SK-N-SH (cell line): Measurements from ENCODE around the gene CLASP1. TPM values are rescaled to one million over a fixed set of nuclear protein-coding genes. Genes with fewer than 3 reads are reported as not detected.

Experiments
- CTCF ChIA-PET: fragments of 300-600, 350-600 bp; formaldehyde crosslinking; extraction: SDS; loops from one replicate; lab custom pipeline; 2021; lab: Yijun Ruan, JAX
- POLR2A ChIA-PET: fragments of 350-600 bp; sonication (Branson Sonifier 250); formaldehyde crosslinking; extraction: SDS; loops from one replicate; lab custom pipeline; 2020; ENCODE audit warnings: antibody characterized with exemption, inconsistent platforms; lab: Yijun Ruan, JAX
- DNase-seq: peaks from one replicate; pipeline ENCODE4 v3.0.0; 2012
- H2AFZ ChIP-seq: fragments of 200-600 bp; sonication (generic); 2 replicates; pipeline ENCODE4 v1.8.1; 2016; ENCODE audit warnings: antibody characterized with exemption, mild to moderate bottlenecking, low read depth
- H3F3A ChIP-seq: fragments of 200-600 bp; sonication (generic); replicated peaks from 2 replicates; pipeline ENCODE3; 2016; ENCODE audit warnings: antibody characterized with exemption, mild to moderate bottlenecking; ENCODE audit not compliant: insufficient read depth
- H3K27ac ChIP-seq, 2 experiments: fragments of 200-500 bp in 1 of 2; fragments of 200-600 bp in 1 of 2; sonication (Bioruptor generic) in 1 of 2; sonication (generic), shearing (Covaris generic) in 1 of 2; 2 replicates each; pipeline versions ENCODE4 v1.5.1 to v1.6.1; 2014 to 2016; ENCODE audit warnings: low read depth in 2 of 2, inconsistent platforms in 1 of 2, low read length in 1 of 2, mild to moderate bottlenecking in 1 of 2, mixed read lengths in 1 of 2
- H3K27me3 ChIP-seq: fragments of 200-600 bp; sonication (generic), shearing (Covaris generic); 2 replicates; pipeline ENCODE4 v1.6.1; 2016; ENCODE audit warnings: mixed run types; ENCODE audit not compliant: insufficient read depth
- H3K36me3 ChIP-seq, 2 experiments: fragments of 200-500 bp in 1 of 2; fragments of 200-600 bp in 1 of 2; sonication (Bioruptor generic) in 1 of 2; sonication (generic) in 1 of 2; replicated peaks in 1 of 2; 2 replicates each; pipeline versions ENCODE3 to v1.5.1; 2014 to 2016; ENCODE audit warnings: low read length in 1 of 2, mild to moderate bottlenecking in 1 of 2; ENCODE audit not compliant: insufficient read depth in 2 of 2, control insufficient read depth in 1 of 2
- H3K4me1 ChIP-seq, 2 experiments: fragments of 200-500 bp in 1 of 2; fragments of 200-600 bp in 1 of 2; sonication (Bioruptor generic) in 1 of 2; sonication (generic), shearing (Covaris generic) in 1 of 2; 2 replicates each; pipeline versions ENCODE4 v1.5.1 to v1.6.1; 2014 to 2016; ENCODE audit warnings: low read depth in 1 of 2, low read length in 1 of 2, mixed run types in 1 of 2; ENCODE audit not compliant: insufficient read depth in 2 of 2, control insufficient read depth in 1 of 2
- H3K4me2 ChIP-seq: fragments of 200-600 bp; sonication (generic), shearing (Covaris generic); 2 replicates; pipeline ENCODE4 v1.6.1; 2017; ENCODE audit warnings: mixed run types
- H3K4me3 ChIP-seq, 2 experiments: fragments of 200-500 bp in 1 of 2; fragments of 200-600 bp in 1 of 2; sonication (Bioruptor generic) in 1 of 2; sonication (generic), shearing (Covaris generic) in 1 of 2; 2 replicates each; pipeline versions ENCODE4 v1.5.1 to v1.8.1; 2014 to 2016; ENCODE audit warnings: low read depth in 2 of 2, inconsistent platforms in 1 of 2, low read length in 1 of 2, mild to moderate bottlenecking in 1 of 2, mixed read lengths in 1 of 2, moderate library complexity in 1 of 2
- H3K79me2 ChIP-seq: fragments of 200-600 bp; sonication (generic); 2 replicates; pipeline ENCODE4 v1.8.1; 2017; ENCODE audit warnings: mild to moderate bottlenecking; ENCODE audit not compliant: insufficient read depth
- H3K9ac ChIP-seq: fragments of 200-600 bp; sonication (generic); 2 replicates; pipeline ENCODE4 v1.6.1; 2017; ENCODE audit warnings: mixed run types
- H3K9me2 ChIP-seq: fragments of 200-600 bp; sonication (generic); 2 replicates; pipeline ENCODE4 v1.6.1; 2017; ENCODE audit warnings: mixed run types
- H3K9me3 ChIP-seq: fragments of 200-600 bp; sonication (generic); 2 replicates; pipeline ENCODE4 v1.6.1; 2017; ENCODE audit warnings: mixed run types, mild to moderate bottlenecking, moderate library complexity
- H4K20me1 ChIP-seq: fragments of 200-600 bp; sonication (generic); 2 replicates; pipeline ENCODE4 v1.6.1; 2017; ENCODE audit warnings: mild to moderate bottlenecking, mixed run types; ENCODE audit not compliant: insufficient read depth
- EZH2phosphoT487 ChIP-seq: fragments of 200-600 bp; sonication (generic); IDR thresholded peaks from 2 replicates; pipeline ENCODE4 v1.6.1; 2017; ENCODE audit warnings: low read depth, mixed run types, mild to moderate bottlenecking, antibody characterized with exemption, moderate library complexity, borderline replicate concordance
- FOSL2 ChIP-seq: IDR thresholded peaks from 2 replicates; pipeline ENCODE4 v1.4.0; 2012; ENCODE audit warnings: low read depth, mild to moderate bottlenecking, moderate library complexity, borderline replicate concordance
- FOXM1 ChIP-seq: IDR thresholded peaks from 2 replicates; pipeline ENCODE4 v1.4.0; 2012; ENCODE audit warnings: low read depth, mild to moderate bottlenecking
- GABPA ChIP-seq: IDR thresholded peaks from 2 replicates; pipeline ENCODE4 v1.4.0; 2012; ENCODE audit warnings: low read depth, mild to moderate bottlenecking
- GATA2 ChIP-seq: sonication (generic); formaldehyde crosslinking; IDR thresholded peaks from 2 replicates; pipeline ENCODE4 v1.5.0; 2020; ENCODE audit warnings: mild to moderate bottlenecking, missing genetic modification reagents
- MAX ChIP-seq: IDR thresholded peaks from 2 replicates; pipeline ENCODE4 v1.4.0; 2012; ENCODE audit warnings: low read depth
- POLR2AphosphoS5 ChIP-seq: IDR thresholded peaks from 2 replicates; pipeline ENCODE4 v1.6.1; 2012; ENCODE audit warnings: low read depth, low read length
- REST ChIP-seq: IDR thresholded peaks from 2 replicates; pipeline ENCODE4 v1.6.1; 2012; ENCODE audit warnings: mild to moderate bottlenecking, low read depth, low read length, moderate library complexity
- RFX5 ChIP-seq: IDR thresholded peaks from 2 replicates; pipeline ENCODE4 v1.6.1; 2012; ENCODE audit warnings: mild to moderate bottlenecking, improper control_type of control experiment, low read length
- RXRA ChIP-seq: IDR thresholded peaks from 2 replicates; pipeline ENCODE4 v1.4.0; 2012; ENCODE audit warnings: low read depth, mild to moderate bottlenecking, borderline replicate concordance
- TAF1 ChIP-seq: IDR thresholded peaks from 2 replicates; pipeline ENCODE4 v1.6.1; 2012; ENCODE audit warnings: low read depth, mild to moderate bottlenecking, low read length, moderate library complexity, borderline replicate concordance
- USF1 ChIP-seq: IDR thresholded peaks from 2 replicates; pipeline ENCODE4 v1.4.0; 2012; ENCODE audit warnings: low read depth, borderline replicate concordance
- USF2 ChIP-seq: fragments of 150-350 bp; IDR thresholded peaks from 2 replicates; pipeline ENCODE4 v1.6.1; 2017; ENCODE audit warnings: antibody characterized with exemption, low read length, low read depth, borderline replicate concordance
- YY1 ChIP-seq: IDR thresholded peaks from 2 replicates; pipeline ENCODE4 v1.4.0; 2012; ENCODE audit warnings: low read depth, mild to moderate bottlenecking
- WGBS: methylation state at CpG from one replicate; pipeline ENCODE4 v1.1.6; 2017; ENCODE audit warnings: low lambda C conversion rate; 5-methylcytosine and 5-hydroxymethylcytosine counted together
- polyA plus RNA-seq, 3 experiments: library from polyadenylated mRNA; depleted of rRNA; stranded (reverse); fragments of >200 nt; gene quantifications; 2 replicates each; pipeline ENCODE4 v1.2.3, GENCODE V29; 2012
- TF ChIP-seq, protein P1 (sequence below): fragments of 150-350 bp; IDR thresholded peaks from 2 replicates; pipeline ENCODE4 v1.6.1; 2016; ENCODE audit warnings: mild to moderate bottlenecking, low read depth, low read length
- TF ChIP-seq, protein P2 (sequence below): IDR thresholded peaks from 2 replicates; pipeline ENCODE4 v1.4.0; 2012; ENCODE audit warnings: low read depth, borderline replicate concordance

The CLASP1 gene
- polyA plus RNA-seq, 1 of the 3 experiments (the other 2 are of a cell fraction): 4.9 TPM

- Histone ChIP-seq H3K4me1 (peaks cover 0 to 3% of the 10 kb centered on the region in 2 experiments; a peak in 1 of 4 replicates), H3K79me2 (no peaks in the 10 kb centered on the region), H3K9ac (no peak overlapping the region), H4K20me1 (no peaks in the 10 kb centered on the region), H3F3A (no peaks in the 10 kb centered on the region), H3K4me2 (no peak overlapping the region), H3K36me3 (no peaks in the 10 kb centered on the region), H2AFZ (no peak overlapping the region), H3K27me3 (peaks cover 26% of the 10 kb centered on the region; the same call in 1 of the 2 replicates), H3K4me3 (no peak overlapping the region), H3K9me3 (no peaks in the 10 kb centered on the region), H3K27ac (no peak overlapping the region), H3K9me2 (no peaks in the 10 kb centered on the region)
- POLR2A ChIA-PET: no interaction called here
- TF ChIP-seq YY1: no peak
- TF ChIP-seq FOSL2: no peak
- no peak for TF ChIP-seq USF1
- no peak for TF ChIP-seq GABPA
- TF ChIP-seq, protein P1, sequence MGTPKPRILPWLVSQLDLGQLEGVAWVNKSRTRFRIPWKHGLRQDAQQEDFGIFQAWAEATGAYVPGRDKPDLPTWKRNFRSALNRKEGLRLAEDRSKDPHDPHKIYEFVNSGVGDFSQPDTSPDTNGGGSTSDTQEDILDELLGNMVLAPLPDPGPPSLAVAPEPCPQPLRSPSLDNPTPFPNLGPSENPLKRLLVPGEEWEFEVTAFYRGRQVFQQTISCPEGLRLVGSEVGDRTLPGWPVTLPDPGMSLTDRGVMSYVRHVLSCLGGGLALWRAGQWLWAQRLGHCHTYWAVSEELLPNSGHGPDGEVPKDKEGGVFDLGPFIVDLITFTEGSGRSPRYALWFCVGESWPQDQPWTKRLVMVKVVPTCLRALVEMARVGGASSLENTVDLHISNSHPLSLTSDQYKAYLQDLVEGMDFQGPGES: no peak
- TF ChIP-seq USF2: no peak
- no peak for TF ChIP-seq POLR2AphosphoS5
- CTCF ChIA-PET: interaction anchor here (0.8 to 1.7 kb wide), 3 partner anchors 9 to 17 kb away, joined by 3 to 15 read pairs (median 9); no protein-coding TSS in a partner anchor
- DNase-seq: no peak
- 62% methylated on average over 12 of the region's 12 CpGs for WGBS
Observed at GRCh38 chr2:121288454-121289231, 360.6 kb downstream of the CLASP1 start.

GRCh38 chr2:121287956-121288355, 361.3 kb downstream of the CLASP1 start:
- Histone ChIP-seq H3K79me2 (no peaks in the 10 kb centered on the region), H2AFZ (no peak overlapping the region), H3K4me2 (no peak overlapping the region), H3K36me3 (no peaks in the 10 kb centered on the region), H3F3A (no peaks in the 10 kb centered on the region), H3K9me2 (no peaks in the 10 kb centered on the region), H3K27me3 (peaks cover 33% of the 10 kb centered on the region; the same call in 1 of the 2 replicates), H3K9me3 (no peaks in the 10 kb centered on the region), H3K27ac (no peak overlapping the region), H3K4me3 (no peak overlapping the region), H4K20me1 (no peaks in the 10 kb centered on the region), H3K4me1 (peaks cover 0 to 3% of the 10 kb centered on the region in 2 experiments; a peak in 1 of 4 replicates), H3K9ac (no peak overlapping the region)
- POLR2A ChIA-PET: no interaction called here
- CTCF ChIA-PET: interaction anchor here (1.7 kb wide), 1 partner anchor 9 kb away, joined by 15 read pairs; no protein-coding TSS in a partner anchor
- DNase-seq: no peak
- WGBS: 100% methylated on average over 1 of the region's 4 CpGs
- no peak for TF ChIP-seq GABPA
- TF ChIP-seq RXRA: no peak
- no peak for TF ChIP-seq TAF1
- TF ChIP-seq POLR2AphosphoS5: no peak
- TF ChIP-seq, protein P2, sequence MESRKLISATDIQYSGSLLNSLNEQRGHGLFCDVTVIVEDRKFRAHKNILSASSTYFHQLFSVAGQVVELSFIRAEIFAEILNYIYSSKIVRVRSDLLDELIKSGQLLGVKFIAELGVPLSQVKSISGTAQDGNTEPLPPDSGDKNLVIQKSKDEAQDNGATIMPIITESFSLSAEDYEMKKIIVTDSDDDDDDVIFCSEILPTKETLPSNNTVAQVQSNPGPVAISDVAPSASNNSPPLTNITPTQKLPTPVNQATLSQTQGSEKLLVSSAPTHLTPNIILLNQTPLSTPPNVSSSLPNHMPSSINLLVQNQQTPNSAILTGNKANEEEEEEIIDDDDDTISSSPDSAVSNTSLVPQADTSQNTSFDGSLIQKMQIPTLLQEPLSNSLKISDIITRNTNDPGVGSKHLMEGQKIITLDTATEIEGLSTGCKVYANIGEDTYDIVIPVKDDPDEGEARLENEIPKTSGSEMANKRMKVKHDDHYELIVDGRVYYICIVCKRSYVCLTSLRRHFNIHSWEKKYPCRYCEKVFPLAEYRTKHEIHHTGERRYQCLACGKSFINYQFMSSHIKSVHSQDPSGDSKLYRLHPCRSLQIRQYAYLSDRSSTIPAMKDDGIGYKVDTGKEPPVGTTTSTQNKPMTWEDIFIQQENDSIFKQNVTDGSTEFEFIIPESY: no peak
- TF ChIP-seq FOSL2: no peak
- TF ChIP-seq FOXM1: no peak
- no peak for TF ChIP-seq MAX
- TF ChIP-seq REST: no peak
- TF ChIP-seq GATA2 (CRISPR knock-in tag): no peak
- no peak for TF ChIP-seq EZH2phosphoT487
- no peak for TF ChIP-seq RFX5
